Activated CD4-positive, alpha-beta memory T cell treated with anti-CD3 and anti-CD28 coated beads for 36 hours (primary cell): ENCODE results near the gene ZNF273. TPM values are rescaled to one million over a fixed set of nuclear protein-coding genes. Genes with fewer than 3 reads are reported as not detected.
A peak's percentile ranks its signal among the peaks of the same experiment; 100 is the strongest.

ENCODE experiments used
- CTCF ChIA-PET: fragments of 350-600 bp; sonication (Branson Sonifier 250); formaldehyde crosslinking; loops from one replicate; lab custom pipeline; 2021; ENCODE audit warnings: antibody characterized with exemption, inconsistent platforms; lab: Charles Lee
- POLR2A ChIA-PET: fragments of 350-600 bp; sonication (Branson Sonifier 250); formaldehyde crosslinking; loops from one replicate; lab custom pipeline; 2021; ENCODE audit warnings: antibody characterized with exemption; lab: Charles Lee
- DNase-seq: peaks from one replicate; pipeline ENCODE4 v3.0.0-alpha.2; 2020
- H3K27ac Mint-ChIP-seq: one replicate; pipeline ENCODE4 v1.8.0; 2021; ENCODE audit warnings: mixed read lengths
- H3K27me3 Mint-ChIP-seq: one replicate; pipeline ENCODE4 v1.8.0; 2021; ENCODE audit warnings: mixed read lengths
- H3K36me3 Mint-ChIP-seq: one replicate; pipeline ENCODE4 v1.8.0; 2021; ENCODE audit warnings: mixed read lengths
- H3K4me1 Mint-ChIP-seq: one replicate; pipeline ENCODE4 v1.8.0; 2021; ENCODE audit warnings: low read depth, mixed read lengths
- H3K4me3 Mint-ChIP-seq: one replicate; pipeline ENCODE4 v1.8.0; 2021; ENCODE audit warnings: mild to moderate bottlenecking, mixed read lengths
- H3K9me3 Mint-ChIP-seq: one replicate; pipeline ENCODE4 v1.8.0; 2021; ENCODE audit warnings: mixed read lengths
- intact Hi-C: fragments of 100-400 bp; cut with micrococcal nuclease; formaldehyde crosslinking; loops from one replicate; pipeline ENCODE4 v1.15.1; 2023
- total RNA-seq, 2 experiments: library from RNA; stranded (reverse); gene quantifications; one replicate each; pipeline ENCODE4 v1.2.3, GENCODE V29; 2021

ZNF273 gene
- total RNA-seq, 2 experiments from 2014 or later: 9.6 to 10.9 TPM

DNA sequence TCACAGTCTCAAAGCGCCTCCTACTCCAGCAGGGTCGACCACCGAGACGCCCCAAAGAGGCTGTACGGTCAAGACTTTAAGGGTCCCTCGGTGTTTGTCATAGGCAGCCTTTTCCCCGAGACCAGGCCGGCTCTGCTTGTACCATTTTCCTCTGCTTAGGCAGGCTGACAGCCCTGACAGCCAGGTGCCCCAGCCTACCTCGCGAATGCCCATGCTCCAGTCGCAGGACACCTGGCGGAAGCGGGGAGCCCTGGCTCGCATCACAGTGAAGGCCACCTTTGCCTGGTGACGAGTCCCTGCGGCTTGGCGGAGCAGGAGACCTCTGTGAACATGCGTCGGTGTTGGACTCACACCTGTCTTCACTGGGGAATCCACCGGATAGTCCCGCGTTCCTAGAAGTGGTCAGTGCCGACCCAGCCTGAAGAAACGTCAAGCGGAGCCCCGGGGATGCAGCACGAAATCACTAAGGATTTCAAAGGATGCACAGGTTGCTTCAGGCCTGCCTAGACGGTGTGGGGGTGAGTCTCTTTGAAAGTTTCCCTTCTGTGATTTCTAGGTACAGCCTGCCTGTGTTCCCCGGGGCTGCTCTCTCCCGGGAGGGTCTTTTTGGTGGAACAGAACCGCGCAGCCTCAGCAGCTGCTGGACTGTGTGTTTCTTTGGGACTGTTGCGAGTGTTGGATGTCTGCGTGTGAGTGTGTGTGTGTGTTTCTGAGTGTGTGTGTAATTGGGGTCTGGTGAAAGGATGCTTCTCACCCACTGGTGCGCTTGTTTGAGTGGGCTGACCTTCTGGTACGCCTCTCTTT is 30.5 kb upstream of the ZNF273 start:
- intact Hi-C loops: no loop called here
- ChIA-PET POLR2A (no interaction called here), CTCF (no interaction called here)
- H3K36me3 Mint-ChIP-seq: no peaks in the 10 kb centered on the region
- peaks cover 5% of the 10 kb centered on the region for H3K4me1 Mint-ChIP-seq
- no peak overlapping the region for H3K27ac Mint-ChIP-seq
- no peak for DNase-seq
- H3K27me3 Mint-ChIP-seq: peaks cover 8% of the 10 kb centered on the region
- H3K4me3 Mint-ChIP-seq: no peak overlapping the region
- no peaks in the 10 kb centered on the region for H3K9me3 Mint-ChIP-seq

DNA sequence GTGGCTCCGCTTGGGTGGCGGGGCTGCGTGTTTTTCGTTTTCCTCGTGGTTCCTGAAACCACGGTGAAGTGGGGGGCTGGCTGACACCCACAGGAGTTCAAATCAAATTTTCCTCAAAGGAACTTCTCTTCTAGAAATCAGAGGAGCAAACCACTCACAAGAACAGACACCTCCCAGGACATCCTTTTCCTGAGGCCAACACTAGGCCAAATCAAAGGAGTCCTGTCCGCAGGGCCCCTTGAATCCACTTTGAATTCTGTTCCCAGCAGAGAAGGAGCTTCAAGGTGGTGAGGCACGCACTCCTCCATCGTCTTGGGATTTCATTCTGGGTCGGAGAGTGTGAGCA is 29.9 kb upstream of the ZNF273 start:
- no peak for DNase-seq

DNA sequence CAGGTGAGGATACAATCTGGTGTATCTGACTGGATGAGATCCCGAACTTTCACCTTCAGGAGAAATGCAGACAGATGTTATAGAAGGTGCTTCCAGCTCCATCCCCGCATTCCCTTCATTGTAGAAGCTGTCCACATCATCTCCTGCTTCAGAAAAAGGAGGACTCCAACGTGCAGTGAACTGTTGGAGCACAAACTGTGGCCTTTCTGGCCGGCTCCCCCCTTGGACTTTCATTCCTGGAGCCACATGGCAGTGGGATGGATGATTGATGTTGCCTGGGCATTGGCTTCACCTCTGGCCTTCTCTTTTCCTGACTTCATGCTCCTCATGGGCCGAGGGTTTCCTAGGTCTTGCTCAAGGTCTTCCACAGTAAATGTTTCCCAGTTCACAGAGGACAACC is 29.6 kb upstream of the ZNF273 start:
- Mint-ChIP-seq H3K4me3 (no peak overlapping the region), H3K9me3 (no peaks in the 10 kb centered on the region), H3K27ac (no peak overlapping the region), H3K27me3 (peaks cover 8% of the 10 kb centered on the region), H3K36me3 (no peaks in the 10 kb centered on the region), H3K4me1 (peaks cover 10% of the 10 kb centered on the region)
- ChIA-PET POLR2A (no interaction called here), CTCF (no interaction called here)
- intact Hi-C loops: no loop called here
- no peak for DNase-seq

More for the DNA sequence above, 29.9 kb upstream of the ZNF273 start:
- POLR2A ChIA-PET: no interaction called here
- Mint-ChIP-seq H3K27ac (no peak overlapping the region), H3K27me3 (peaks cover 8% of the 10 kb centered on the region), H3K4me1 (peaks cover 10% of the 10 kb centered on the region), H3K36me3 (no peaks in the 10 kb centered on the region), H3K9me3 (no peaks in the 10 kb centered on the region), H3K4me3 (no peak overlapping the region)
- CTCF ChIA-PET: no interaction called here
- intact Hi-C loops: no loop called here

DNA sequence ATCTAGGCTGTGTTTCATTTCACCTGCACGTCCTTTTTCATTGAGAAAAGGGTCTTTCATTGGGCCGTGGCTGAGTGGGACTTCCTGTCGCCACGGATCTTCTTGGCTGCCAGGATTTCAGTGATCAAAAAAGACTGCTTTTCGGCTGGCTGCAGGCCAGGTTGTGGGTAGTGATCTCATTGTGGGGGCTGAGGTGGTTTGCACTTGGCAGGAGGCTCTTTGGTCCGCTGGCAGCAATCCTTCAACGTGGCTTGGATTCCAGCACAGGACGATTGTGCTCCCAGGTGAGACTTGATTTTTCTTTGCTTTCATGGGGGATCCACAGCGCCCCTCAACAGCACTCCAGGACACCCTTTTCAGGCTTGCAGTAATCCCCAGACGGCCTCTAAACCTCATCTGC is 29.0 kb upstream of the ZNF273 start:
- ChIA-PET POLR2A (no interaction called here), CTCF (no interaction called here)
- Mint-ChIP-seq H3K9me3 (no peaks in the 10 kb centered on the region), H3K4me3 (no peak overlapping the region), H3K36me3 (no peaks in the 10 kb centered on the region), H3K4me1 (peaks cover 10% of the 10 kb centered on the region), H3K27me3 (peaks cover 8% of the 10 kb centered on the region), H3K27ac (no peak overlapping the region)
- intact Hi-C loops: no loop called here
- DNase-seq: no peak

DNA sequence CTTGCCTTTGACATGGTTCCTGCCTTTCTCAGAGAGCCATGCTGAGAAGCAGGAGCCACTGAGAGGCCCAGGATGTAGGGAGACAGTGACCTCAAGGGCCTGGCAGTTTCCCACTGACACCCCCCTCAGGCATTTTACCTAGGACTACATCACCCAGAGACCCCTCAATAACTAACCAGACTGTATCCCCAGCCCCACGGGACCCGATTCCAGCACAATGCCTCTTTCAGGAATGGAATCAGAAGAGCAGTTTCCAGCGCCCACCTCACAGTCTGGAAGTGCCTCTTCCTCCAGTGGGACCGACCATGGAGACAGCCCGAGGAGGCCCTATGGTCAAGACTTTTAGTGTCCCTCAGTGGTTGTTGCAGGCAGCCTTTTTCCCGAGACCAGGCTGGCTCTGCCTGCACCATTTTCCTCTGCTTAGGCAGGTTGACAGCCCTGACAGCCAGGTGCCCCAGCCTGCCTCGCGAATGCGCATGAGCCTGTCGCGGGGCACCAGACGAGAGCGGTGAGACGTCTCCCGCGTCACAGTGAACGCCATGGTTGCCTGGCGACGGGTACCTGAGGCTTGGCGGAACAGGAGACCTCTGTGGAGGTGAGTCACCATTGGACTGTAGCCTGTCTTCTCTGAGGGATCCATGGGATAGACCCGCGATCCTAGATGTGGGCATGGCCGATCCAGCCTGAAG is 28.4 kb upstream of the ZNF273 start:
- Mint-ChIP-seq H3K9me3 (no peaks in the 10 kb centered on the region), H3K36me3 (no peaks in the 10 kb centered on the region), H3K4me3 (no peak overlapping the region), H3K4me1 (peaks cover 10% of the 10 kb centered on the region), H3K27ac (no peak overlapping the region), H3K27me3 (peaks cover 8% of the 10 kb centered on the region)
- POLR2A ChIA-PET: no interaction called here
- CTCF ChIA-PET: no interaction called here
- DNase-seq: no peak
- intact Hi-C loops: no loop called here

DNA sequence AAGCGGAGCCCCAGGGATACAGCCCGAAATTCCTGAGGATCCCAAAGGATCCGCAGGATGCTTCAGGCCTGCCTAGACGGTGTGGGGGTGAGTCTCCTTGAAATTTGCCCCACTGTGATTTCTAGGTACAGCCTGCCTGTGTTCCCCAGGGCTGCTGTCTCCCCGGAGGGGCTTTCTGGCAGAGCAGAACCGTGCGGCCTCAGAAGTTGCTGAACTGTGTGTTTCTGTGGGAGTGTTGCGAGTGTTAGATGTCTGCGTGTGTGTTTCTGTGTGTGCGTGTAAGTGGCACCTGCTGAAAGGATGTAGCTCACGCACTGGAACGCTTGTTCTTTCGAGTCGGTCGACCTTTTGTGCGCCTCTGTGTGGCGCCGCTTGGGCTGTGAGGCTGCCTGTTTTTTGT is 27.8 kb upstream of the ZNF273 start:
- Mint-ChIP-seq H3K4me1 (peaks cover 10% of the 10 kb centered on the region), H3K36me3 (no peaks in the 10 kb centered on the region), H3K4me3 (no peak overlapping the region), H3K9me3 (no peaks in the 10 kb centered on the region), H3K27ac (no peak overlapping the region), H3K27me3 (peaks cover 8% of the 10 kb centered on the region)
- POLR2A ChIA-PET: no interaction called here
- intact Hi-C loops: no loop called here
- CTCF ChIA-PET: no interaction called here
- DNase-seq: no peak

DNA sequence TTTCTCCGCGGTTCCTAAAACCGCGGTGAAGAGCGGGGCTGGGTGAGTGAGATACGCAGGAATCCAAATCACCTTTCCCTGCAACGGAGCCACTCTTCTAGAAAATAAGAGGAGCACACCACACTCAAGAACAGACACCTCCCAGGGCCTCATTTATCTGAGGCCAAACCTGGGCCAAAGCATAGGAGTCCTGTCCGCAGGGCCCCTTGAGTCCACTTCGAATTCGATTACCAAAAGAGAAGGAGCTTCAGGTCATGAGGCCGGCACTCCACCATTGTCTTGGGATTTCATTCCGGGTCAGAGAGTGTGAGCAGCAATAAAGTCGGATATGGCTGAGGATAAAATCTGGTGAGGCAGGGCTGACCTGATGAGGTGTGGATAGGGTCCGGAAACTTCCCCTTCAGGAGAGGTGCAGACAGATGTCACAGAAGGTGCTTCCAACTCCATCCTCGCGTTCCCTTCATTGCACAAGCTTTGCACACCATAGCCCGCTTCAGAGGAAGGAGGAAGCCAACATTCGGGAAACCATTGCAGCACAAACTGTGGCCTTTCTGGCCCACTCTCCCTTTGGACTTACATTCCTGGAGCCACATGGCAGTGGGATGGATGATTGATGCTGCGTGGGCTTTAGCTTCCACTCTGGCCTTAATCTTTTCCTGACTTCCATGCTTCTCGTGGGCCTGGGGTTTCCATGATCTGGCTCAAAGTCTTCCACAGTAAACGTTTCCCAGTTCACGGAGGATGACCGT is 27.2 kb upstream of the ZNF273 start:
- intact Hi-C loops: no loop called here
- Mint-ChIP-seq H3K27ac (no peak overlapping the region), H3K27me3 (peaks cover 11% of the 10 kb centered on the region), H3K36me3 (no peaks in the 10 kb centered on the region), H3K9me3 (no peaks in the 10 kb centered on the region), H3K4me3 (no peak overlapping the region), H3K4me1 (peaks cover 10% of the 10 kb centered on the region)
- POLR2A ChIA-PET: no interaction called here
- CTCF ChIA-PET: no interaction called here
- DNase-seq: no peak

DNA sequence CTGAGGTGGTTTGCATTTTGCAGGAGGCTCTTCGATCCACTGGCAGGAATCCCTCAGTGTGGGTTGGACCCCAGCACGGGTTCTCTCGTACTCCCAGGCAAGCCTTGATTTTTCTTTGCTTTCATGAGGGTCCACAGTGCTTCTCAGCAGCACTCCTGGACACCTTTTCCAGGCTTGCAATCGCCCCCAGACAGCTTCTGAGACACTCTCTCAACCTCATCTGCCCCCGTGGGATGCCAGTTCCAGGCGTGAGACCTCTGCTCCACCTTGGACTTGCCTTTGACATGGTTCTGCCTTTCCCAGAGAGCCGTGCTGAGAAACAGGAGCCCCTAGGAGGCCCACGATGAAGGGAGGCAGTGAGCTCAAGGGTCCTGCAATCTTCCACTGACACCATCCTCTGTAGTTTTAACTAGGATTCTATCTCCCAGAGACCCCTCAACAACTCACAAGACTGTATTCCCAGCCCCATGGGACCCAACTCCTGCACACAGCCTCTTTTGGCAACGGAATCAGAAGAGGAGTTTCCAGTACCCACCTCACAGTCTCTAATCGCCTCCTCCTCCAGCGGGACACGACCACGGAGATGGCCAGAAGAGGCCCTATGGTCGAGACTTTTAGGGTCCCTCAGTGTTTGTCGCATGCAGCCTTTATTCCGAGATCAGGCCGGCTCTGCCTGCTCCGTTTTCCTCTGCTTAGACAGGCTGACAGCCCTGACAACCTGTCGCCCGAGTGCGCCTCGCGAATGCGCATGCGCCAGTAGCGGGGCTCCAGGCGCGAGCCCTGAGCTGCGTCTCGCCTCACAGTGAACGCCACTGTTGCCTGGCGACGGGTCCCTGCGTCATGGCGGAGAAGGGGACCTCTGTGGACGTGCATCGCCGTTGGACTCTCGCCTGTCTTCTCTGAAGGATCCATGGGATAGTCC is 26.0 kb upstream of the ZNF273 start:
- H3K4me1 Mint-ChIP-seq: peaks cover 10% of the 10 kb centered on the region
- H3K36me3 Mint-ChIP-seq: no peaks in the 10 kb centered on the region
- H3K27me3 Mint-ChIP-seq: peaks cover 21% of the 10 kb centered on the region
- ChIA-PET POLR2A (interaction anchor here (0.9 kb wide), 1 partner anchor 26 kb away, joined by 3 read pairs; the partner anchor contains the start of gene ZNF273), CTCF (no interaction called here)
- DNase-seq: peak; percentile 70
- intact Hi-C loops: no loop called here
- H3K9me3 Mint-ChIP-seq: no peaks in the 10 kb centered on the region
- no peak overlapping the region for H3K27ac Mint-ChIP-seq
- H3K4me3 Mint-ChIP-seq: peak overlapping the region; percentile 61

DNA sequence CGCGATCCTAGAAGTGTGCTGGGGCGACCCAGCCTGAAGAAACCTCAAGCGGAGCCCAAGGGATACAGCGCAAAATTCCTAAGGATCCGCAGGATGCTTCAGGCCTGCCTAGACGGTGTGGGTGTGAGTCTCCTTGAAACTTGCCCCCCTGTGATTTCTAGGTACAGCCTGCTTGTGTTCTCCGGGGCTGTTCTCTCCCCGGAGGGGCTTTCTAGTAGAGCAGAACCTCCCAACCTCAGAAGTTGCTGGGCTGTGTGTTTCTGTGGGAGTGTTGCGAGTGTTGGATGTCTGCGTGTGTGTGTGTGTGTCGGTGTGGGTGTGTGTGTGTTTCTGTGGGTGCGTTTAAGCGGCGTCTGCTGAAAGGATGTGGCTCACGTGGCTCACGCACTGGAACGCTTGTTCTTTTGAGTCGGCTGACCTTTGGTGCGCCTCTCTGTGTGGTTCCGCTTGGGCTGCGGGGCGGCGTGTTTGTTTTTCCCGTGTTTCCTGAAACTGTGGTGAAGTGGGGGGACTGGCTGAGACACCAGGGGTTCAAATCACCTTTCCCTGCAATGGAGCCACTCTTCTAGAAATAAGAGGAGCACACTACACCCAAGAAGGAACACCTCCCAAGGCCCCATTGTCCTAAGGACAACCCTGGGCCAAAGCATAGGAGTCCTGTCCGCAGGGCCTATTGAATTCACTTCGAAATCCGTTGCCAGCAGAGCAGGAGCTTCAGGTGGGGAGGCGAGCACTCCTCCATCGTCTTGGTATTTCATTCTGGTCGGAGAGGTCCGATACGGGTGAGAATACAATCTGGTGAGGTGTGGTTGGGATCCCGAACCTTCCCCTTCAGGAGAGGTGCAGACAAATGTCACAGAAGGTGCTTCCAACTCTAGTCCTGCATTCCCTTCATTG is 25.1 kb upstream of the ZNF273 start:
- intact Hi-C loops: no loop called here
- Mint-ChIP-seq H3K27me3 (peaks cover 28% of the 10 kb centered on the region), H3K4me1 (peaks cover 16% of the 10 kb centered on the region), H3K36me3 (no peaks in the 10 kb centered on the region), H3K4me3 (peak overlapping the region; percentile 61), H3K9me3 (no peaks in the 10 kb centered on the region), H3K27ac (no peak overlapping the region)
- no peak for DNase-seq
- CTCF ChIA-PET: no interaction called here
- POLR2A ChIA-PET: interaction anchor here (0.9 kb wide), 1 partner anchor 25 kb away, joined by 3 read pairs; the partner anchor contains the start of gene ZNF273

DNA sequence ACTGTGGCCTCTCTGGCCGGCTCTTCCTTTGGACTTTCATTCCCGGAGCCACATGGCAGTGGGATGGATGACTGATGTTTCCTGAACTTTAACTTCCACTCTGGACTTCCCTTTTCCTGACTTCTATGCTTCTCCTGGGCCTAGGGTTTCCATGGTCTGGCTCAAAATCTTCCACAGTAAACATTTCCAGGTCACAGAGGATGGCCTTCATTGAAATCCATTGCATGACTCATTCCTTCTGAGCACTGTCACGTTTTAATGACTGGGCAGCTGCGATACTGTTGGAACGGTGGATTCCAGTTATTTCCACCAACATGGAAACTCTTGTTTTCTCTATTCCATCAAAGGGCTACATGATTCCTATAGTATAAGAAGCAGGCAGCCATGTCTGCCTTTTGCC is 24.4 kb upstream of the ZNF273 start:
- intact Hi-C loops: no loop called here
- H3K4me3 Mint-ChIP-seq: no peak overlapping the region
- peaks cover 16% of the 10 kb centered on the region for H3K4me1 Mint-ChIP-seq
- no peaks in the 10 kb centered on the region for H3K9me3 Mint-ChIP-seq
- DNase-seq: no peak
- H3K36me3 Mint-ChIP-seq: no peaks in the 10 kb centered on the region
- no peak overlapping the region for H3K27ac Mint-ChIP-seq
- CTCF ChIA-PET: no interaction called here
- POLR2A ChIA-PET: no interaction called here
- H3K27me3 Mint-ChIP-seq: peaks cover 33% of the 10 kb centered on the region
